HG03280 (cell line): Measurements from ENCODE around the gene FBLN1.

Experiments used
- ATAC-seq: cut with Tn5 transposase; IDR thresholded peaks from one replicate; pipeline ENCODE4 v1.9.1; 2021; ENCODE audit warnings: mild to moderate bottlenecking, moderate library complexity; ENCODE audit not compliant: unreplicated experiment

Gene FBLN1

GRCh38 chr22:45562537-45563361 lies 60.1 kb downstream of the FBLN1 start:
- ATAC-seq: no peak

GRCh38 chr22:45563362-45564040 lies 60.8 kb downstream of the FBLN1 start:
- ATAC-seq: no peak

- no peak for ATAC-seq
Observed at GRCh38 chr22:45564349-45565030, 61.8 kb downstream of the FBLN1 start.

DNA sequence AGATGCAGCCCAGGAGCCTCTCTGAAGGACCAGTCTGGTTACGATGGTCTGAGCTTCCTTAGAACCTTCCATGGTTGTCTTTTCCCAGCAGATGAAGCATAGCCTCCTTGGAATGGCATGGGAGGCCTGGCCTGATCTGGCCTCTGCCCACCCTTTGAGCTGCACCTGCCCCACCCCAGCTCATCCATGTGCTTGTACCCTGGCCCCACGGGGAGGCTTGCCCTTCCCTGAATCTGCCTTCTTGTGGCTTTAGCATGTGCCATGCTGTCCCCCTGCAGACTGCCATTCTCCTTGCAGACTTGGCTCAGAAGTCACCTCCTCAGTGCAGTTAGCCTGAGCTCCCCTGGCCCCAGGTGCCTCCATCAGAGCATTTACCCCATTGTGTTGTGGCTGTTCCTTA lies 62.5 kb downstream of the FBLN1 start:
- no peak for ATAC-seq

DNA sequence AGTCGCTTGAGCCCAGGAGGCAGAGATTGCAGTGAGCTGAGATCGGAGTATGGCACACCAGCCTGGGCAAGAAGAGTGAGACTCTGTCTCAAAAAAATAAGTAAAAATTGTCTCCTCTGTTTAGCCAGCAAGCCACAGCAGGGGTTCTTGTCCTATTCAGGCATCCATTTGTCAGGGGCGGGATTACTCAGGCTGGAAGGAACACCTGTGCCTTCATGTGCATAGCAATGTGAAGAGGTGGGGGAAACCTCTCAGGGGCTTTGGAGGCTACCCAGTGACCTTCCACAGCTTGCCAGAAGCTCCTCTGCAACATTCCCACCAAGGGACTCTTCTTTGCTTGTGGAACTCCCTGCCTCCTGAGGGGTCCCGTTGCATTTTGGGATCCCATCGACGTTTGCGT lies 63.3 kb downstream of the FBLN1 start:
- no peak for ATAC-seq

- no peak for ATAC-seq
Observed at GRCh38 chr22:45568213-45568612, 65.5 kb downstream of the FBLN1 start.

DNA sequence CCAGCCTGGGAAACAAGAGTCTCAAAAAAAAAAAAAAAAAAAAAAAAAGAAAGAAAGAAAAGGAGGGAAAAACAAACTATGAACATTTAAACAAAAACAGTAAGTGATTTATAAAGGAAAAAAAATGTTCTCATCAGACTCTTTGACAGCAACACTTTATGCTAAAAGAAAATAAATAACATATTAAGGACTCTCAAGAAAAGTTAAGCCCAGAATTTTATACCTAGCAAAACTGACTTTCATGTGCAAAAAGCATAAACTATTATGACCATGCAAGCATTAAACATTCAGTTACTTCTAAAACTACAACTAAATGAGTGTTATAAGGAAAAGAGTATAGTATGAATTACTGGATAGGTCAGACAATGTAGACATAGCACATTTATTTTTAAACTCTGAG lies 68.4 kb downstream of the FBLN1 start:
- ATAC-seq: no peak

GRCh38 chr22:45572444-45572843 lies 69.8 kb downstream of the FBLN1 start:
- ATAC-seq: no peak

DNA sequence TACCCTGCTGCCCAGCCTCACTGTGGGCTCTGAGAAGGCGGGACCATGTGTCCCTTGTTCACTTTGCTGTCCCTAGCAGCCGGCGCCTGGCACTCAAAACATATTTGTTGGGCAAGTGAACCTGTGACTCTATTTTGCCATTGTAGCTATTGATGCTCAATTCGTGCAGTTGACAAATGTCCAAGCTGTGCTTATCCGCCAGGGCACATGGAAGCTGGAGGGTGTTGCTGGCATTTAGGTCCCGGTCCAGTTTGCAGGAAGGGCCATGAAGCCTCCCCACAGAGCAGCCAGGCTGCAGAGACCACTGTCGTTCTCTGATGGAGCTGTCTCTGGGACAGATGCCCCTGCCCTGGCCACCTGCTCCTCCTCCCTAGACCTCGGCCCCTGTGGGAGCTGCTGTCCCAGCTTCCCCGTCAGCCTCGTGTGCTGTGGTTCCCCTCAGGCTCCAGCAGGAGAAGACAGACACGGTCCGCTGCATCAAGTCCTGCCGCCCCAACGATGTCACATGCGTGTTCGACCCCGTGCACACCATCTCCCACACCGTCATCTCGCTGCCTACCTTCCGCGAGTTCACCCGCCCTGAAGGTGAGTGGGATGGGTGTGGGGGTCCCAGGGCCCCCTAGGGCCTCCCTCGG lies 71.5 kb downstream of the FBLN1 start:
- ATAC-seq: no peak

DNA sequence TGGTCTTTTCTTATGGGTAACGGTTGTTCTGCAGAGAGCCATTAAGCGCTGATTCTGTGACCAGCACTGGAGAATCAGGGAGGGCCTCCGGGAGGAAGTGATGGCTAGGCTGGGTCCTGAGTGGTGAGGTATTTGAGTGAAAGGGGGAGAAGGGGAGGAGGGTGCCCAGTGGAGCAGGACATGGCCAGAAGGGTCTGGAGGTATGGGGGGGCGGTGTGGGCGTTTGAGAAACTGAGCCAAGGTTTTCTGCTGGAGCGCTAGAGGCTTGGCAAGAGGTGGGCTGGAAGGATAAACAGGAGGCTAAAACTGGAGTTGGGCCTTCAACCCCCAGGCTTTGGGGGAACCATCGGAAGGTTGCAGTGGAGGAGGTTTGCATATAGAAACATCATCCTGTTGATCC lies 72.5 kb downstream of the FBLN1 start:
- ATAC-seq: no peak

- ATAC-seq: no peak
Observed at GRCh38 chr22:45575607-45576272, 73.1 kb downstream of the FBLN1 start.

GRCh38 chr22:45576273-45576625 lies 73.6 kb downstream of the FBLN1 start:
- no peak for ATAC-seq

DNA sequence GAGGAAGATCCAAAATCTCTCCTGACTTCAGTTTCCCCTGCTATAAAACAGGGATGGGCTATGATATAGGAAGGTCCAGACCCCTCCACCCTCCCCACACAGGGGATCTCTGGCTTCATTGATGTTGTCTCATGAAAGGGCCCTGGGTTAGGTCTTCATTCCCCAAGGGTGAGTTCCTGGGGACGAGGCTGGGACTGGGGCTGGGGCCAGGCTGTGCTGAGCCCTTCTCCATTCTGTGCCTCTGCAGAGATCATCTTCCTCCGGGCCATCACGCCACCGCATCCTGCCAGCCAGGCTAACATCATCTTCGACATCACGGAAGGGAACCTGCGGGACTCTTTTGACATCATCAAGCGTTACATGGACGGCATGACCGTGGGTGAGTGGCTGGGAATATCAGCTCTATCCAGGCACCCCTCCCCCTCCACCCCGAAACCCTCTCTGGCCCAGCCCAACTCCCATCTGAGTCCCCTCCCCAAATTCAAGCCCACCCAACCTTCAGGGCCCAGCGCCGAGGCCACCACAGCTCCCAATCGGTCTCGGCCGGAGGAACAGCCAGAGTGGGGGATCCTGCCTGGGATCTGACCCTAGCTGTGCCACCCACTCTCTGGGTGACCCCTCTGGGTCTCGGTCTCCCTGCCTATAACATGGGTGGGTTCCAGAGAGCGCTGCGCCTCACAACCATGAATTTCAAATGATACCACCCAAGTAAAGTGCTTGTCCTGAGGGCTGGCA lies 74.2 kb downstream of the FBLN1 start:
- no peak for ATAC-seq

DNA sequence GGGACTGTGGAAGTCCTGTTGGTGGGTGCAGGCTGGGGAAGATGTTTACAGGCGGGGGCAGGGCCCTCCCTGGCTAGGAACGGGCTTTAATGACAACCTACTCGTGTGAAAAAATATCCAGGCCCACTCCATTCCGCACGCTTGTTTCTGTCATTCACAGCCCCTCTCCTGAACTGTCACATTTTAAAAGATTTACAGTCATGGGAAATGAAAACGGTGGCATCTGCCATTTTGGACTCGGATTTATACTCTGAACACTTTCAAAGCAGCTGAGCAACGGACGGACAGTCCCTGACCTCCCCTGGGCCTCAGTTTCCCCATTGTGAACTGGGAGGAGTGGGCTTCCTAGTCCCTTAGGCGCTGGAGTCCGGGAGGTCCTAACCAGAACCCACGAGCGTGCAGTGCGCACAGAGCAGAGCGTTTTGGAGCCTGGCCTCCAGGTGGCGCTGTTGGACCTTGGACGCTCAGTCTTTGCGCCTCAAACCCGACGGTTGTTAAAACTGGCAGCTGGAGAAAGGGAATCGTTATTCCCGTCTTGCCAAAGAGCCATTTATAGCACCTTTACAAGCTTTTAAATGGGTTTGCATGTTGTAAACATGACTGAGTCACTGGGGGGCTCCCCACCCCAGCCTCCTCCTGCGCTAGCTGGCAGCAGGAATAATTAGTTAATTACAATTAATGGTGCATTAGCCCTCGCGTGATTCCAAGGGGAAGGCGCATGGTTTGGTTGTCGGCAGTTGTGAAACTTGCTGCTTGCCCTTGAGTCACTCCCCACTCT lies 75.3 kb downstream of the FBLN1 start:
- ATAC-seq: no peak

DNA sequence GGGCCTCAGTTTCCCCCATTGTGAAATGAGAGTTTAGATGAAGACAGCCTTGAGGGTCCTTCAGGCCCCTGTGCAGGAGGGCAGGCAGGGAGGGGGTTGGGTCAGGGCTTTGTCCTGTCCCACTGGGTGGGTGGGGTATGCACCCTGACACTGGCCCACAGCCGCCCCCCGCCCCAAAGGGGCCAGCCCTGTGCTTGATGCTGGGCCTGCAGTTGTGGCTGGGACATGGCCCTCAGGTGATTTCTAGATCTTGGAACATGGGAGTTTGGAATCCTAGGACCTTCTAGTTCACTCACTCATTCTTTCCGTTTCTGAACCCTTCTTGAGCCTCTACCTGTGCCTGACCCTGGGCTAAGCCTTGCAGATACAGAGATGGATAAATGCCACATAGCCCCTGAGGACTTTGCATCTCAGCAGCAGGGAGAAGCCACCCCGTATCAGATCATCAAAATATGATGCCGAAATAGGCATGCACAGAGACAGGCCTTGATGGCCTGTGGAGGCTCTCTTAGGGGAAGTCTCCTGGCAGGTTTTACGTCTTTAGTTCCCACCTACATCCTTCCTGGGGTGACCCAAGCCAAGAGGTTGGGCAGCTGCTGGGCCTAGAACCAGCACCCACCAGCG lies 76.0 kb downstream of the FBLN1 start:
- no peak for ATAC-seq

- ATAC-seq: no peak
Observed at GRCh38 chr22:45579306-45579705, 76.6 kb downstream of the FBLN1 start.

- no peak for ATAC-seq
Observed at GRCh38 chr22:45579806-45580725, 77.4 kb downstream of the FBLN1 start.
